Neural progenitor cell (in vitro differentiated cells): Measurements from ENCODE around the gene CRTC1. TPM values are rescaled to one million over a fixed set of nuclear protein-coding genes. Genes with fewer than 3 reads are reported as not detected.

Experiments
- DNase-seq: peaks from one replicate; pipeline ENCODE4 v3.0.0-alpha.2; 2016; ENCODE audit warnings: low spot score
- H2AFZ ChIP-seq: fragments of 200-600 bp; sonication (generic); replicated peaks from 2 replicates; pipeline ENCODE4 v1.6.1; 2016; ENCODE audit warnings: antibody characterized with exemption
- H3F3A ChIP-seq: fragments of 200-600 bp; sonication (generic); 2 replicates; pipeline ENCODE4 v1.6.1; 2016; ENCODE audit warnings: antibody characterized with exemption, low read depth
- H3K27ac ChIP-seq: fragments of 200-600 bp; sonication (generic); 2 replicates; pipeline ENCODE4 v1.5.1; 2016; ENCODE audit warnings: mild to moderate bottlenecking
- H3K27me3 ChIP-seq: fragments of 200-600 bp; sonication (generic); 2 replicates; pipeline ENCODE4 v1.6.1; 2016; ENCODE audit warnings: mild to moderate bottlenecking, moderate library complexity
- H3K36me3 ChIP-seq: fragments of 200-600 bp; sonication (generic); 2 replicates; pipeline ENCODE4 v1.5.1; 2016
- H3K4me1 ChIP-seq: fragments of 200-600 bp; sonication (generic); 2 replicates; pipeline ENCODE4 v1.6.1; 2016; ENCODE audit warnings: mixed run types
- H3K4me2 ChIP-seq: fragments of 200-600 bp; sonication (generic); 2 replicates; pipeline ENCODE4 v1.6.1; 2016
- H3K4me3 ChIP-seq: fragments of 200-600 bp; sonication (generic); 2 replicates; pipeline ENCODE4 v1.5.1; 2016
- H3K79me2 ChIP-seq: fragments of 200-600 bp; sonication (generic); 2 replicates; pipeline ENCODE4 v1.6.1; 2016; ENCODE audit warnings: low read depth
- H3K9ac ChIP-seq: fragments of 200-600 bp; sonication (generic); 2 replicates; pipeline ENCODE4 v1.6.1; 2016
- H3K9me3 ChIP-seq: fragments of 200-600 bp; sonication (generic); 2 replicates; pipeline ENCODE4 v1.5.1; 2016; ENCODE audit warnings: low read depth
- H4K20me1 ChIP-seq: fragments of 200-600 bp; sonication (generic); 2 replicates; pipeline ENCODE4 v1.6.1; 2016; ENCODE audit warnings: low read depth
- H3K27ac Mint-ChIP-seq: 3 replicates; pipeline ENCODE4 v1.8.0; 2021; ENCODE audit warnings: mixed read lengths
- H3K27me3 Mint-ChIP-seq: 2 replicates; pipeline ENCODE4 v1.8.0; 2022; ENCODE audit warnings: low read depth, mild to moderate bottlenecking, inconsistent platforms, moderate library complexity, mixed read lengths; ENCODE audit not compliant: insufficient read depth
- H3K36me3 Mint-ChIP-seq: 3 replicates; pipeline ENCODE4 v1.8.0; 2021; ENCODE audit warnings: mixed read lengths
- H3K4me1 Mint-ChIP-seq: 3 replicates; pipeline ENCODE4 v1.8.0; 2021; ENCODE audit warnings: mixed read lengths
- H3K4me3 Mint-ChIP-seq: 3 replicates; pipeline ENCODE4 v1.8.0; 2021; ENCODE audit warnings: mild to moderate bottlenecking, moderate library complexity, mixed read lengths
- H3K9me3 Mint-ChIP-seq: 3 replicates; pipeline ENCODE4 v1.8.0; 2020; ENCODE audit warnings: mixed read lengths
- EZH2 ChIP-seq: fragments of 200-600 bp; sonication (generic); IDR thresholded peaks from 2 replicates; pipeline ENCODE4 v1.6.1; 2017; ENCODE audit warnings: antibody characterized with exemption, mild to moderate bottlenecking, moderate library complexity
- EZH2phosphoT487 ChIP-seq: fragments of 200-600 bp; sonication (generic); IDR thresholded peaks from 2 replicates; pipeline ENCODE4 v1.6.1; 2017; ENCODE audit warnings: antibody characterized with exemption
- total RNA-seq: library from RNA; depleted of rRNA; stranded (reverse); fragments of >200 nt; gene quantifications from 2 replicates; pipeline ENCODE4 v1.2.3, GENCODE V29; 2015; ENCODE audit warnings: low replicate concordance
- TF ChIP-seq, protein P1 (sequence below): fragments of 200-600 bp; sonication (generic); IDR thresholded peaks from 2 replicates; pipeline ENCODE4 v1.5.1; 2017; ENCODE audit warnings: antibody characterized with exemption, mild to moderate bottlenecking

CRTC1 gene
- total RNA-seq, 1 donor from 2014 or later = 2.4 TPM

DNA sequence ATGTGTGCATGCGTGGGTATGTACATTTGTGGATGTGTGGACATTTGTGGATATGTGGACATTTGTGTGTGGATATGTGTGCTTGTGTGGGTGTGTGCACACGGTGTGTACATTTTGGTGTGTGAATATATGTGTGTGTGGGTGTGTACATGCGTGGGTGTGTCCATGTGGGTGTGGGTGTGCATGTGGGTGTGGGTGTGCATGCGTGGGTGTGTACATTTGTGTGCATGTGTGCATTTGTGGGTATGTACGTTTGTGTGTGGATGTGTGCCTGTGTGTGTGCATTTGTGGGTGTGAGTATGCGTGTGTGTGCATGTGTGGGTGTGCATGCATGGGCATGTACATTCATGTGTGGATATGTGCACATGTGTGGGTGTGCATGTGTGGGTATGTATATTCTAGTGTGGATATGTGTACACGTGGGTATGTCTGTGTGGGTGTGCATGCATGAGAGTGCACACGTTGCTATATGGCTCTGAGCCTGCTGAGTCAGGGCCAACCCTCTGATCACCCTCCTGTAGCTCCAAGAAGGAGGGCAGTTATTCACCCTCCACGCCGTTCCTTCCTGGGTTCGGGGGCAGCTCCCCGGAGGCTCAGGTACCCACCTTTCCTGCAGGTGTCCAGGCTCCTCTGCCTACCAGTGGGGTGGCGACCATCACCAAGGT, 87.3 kb downstream of the CRTC1 start:
- Histone ChIP-seq H3K4me3 (no peak overlapping the region), H3K27me3 (peaks cover 51% of the 10 kb centered on the region), H3K4me2 (no peak overlapping the region), H3K4me1 (peaks cover 3% of the 10 kb centered on the region), H2AFZ (no peak overlapping the region), H3K79me2 (no peaks in the 10 kb centered on the region), H4K20me1 (peaks cover 33% of the 10 kb centered on the region), H3K36me3 (no peaks in the 10 kb centered on the region), H3K27ac (no peak overlapping the region), H3K9ac (no peak overlapping the region), H3F3A (peaks cover 5% of the 10 kb centered on the region), H3K9me3 (no peaks in the 10 kb centered on the region)
- TF ChIP-seq EZH2phosphoT487 (no peak), EZH2 (no peak)
- TF ChIP-seq, protein P1, sequence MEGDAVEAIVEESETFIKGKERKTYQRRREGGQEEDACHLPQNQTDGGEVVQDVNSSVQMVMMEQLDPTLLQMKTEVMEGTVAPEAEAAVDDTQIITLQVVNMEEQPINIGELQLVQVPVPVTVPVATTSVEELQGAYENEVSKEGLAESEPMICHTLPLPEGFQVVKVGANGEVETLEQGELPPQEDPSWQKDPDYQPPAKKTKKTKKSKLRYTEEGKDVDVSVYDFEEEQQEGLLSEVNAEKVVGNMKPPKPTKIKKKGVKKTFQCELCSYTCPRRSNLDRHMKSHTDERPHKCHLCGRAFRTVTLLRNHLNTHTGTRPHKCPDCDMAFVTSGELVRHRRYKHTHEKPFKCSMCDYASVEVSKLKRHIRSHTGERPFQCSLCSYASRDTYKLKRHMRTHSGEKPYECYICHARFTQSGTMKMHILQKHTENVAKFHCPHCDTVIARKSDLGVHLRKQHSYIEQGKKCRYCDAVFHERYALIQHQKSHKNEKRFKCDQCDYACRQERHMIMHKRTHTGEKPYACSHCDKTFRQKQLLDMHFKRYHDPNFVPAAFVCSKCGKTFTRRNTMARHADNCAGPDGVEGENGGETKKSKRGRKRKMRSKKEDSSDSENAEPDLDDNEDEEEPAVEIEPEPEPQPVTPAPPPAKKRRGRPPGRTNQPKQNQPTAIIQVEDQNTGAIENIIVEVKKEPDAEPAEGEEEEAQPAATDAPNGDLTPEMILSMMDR = no peak
- no peak overlapping the region for H3K4me3 Mint-ChIP-seq
- DNase-seq = no peak
- no peaks in the 10 kb centered on the region for H3K9me3 Mint-ChIP-seq
- no peaks in the 10 kb centered on the region for H3K4me1 Mint-ChIP-seq
- H3K27ac Mint-ChIP-seq = no peak overlapping the region
- no peaks in the 10 kb centered on the region for H3K36me3 Mint-ChIP-seq
- peaks cover 3% of the 10 kb centered on the region for H3K27me3 Mint-ChIP-seq

DNA sequence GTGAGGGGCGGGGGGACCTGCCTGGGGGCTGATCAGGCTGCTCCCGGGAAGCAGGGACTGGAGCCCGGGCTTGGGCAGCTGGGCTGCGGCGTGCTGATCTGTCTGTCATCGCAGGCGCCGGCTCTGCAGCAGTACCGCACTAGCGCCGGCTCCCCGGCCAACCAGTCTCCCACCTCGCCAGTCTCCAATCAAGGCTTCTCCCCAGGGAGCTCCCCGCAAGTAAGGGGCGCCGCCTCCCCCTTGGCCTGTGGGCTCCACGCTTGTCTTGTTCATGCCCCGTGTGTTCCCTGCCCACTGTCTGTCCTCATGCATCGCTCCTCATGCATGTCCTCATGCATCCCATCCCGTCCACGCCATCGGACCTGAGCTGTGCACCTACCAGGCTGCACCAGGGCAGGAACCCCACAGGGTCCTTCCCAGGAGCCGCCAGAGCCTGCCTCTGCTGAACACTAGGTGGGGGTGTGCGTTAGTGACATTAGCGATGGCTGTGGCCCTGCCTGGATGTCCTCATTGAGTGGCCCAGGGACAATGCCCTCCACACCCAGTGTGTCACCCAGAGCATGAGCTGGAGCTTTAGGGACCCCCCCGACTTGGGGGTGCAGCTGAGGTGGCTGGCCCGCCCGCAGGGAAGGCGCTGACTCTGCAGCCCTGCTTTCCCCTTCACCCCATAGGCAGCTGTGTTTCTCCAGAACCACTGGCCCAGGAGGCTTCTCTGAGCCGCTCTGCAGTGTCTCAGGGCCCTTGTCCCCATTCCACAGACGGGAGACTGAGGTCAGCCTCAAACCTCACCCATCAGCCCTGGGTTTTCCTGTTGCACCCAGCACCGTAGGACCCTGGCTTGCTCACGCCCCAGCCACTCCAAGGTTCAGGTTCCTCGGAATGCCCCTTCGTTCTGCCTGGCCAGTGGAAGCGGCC, 88.1 kb downstream of the CRTC1 start:
- no peaks in the 10 kb centered on the region for H3K9me3 ChIP-seq
- peaks cover 3% of the 10 kb centered on the region for H3K4me1 ChIP-seq
- no peaks in the 10 kb centered on the region for H3K36me3 ChIP-seq
- peak; percentile 66 for DNase-seq
- peak overlapping the region; percentile 88 for H3K27ac Mint-ChIP-seq
- peaks cover 59% of the 10 kb centered on the region for H3K27me3 ChIP-seq
- no peaks in the 10 kb centered on the region for H3K9me3 Mint-ChIP-seq
- no peaks in the 10 kb centered on the region for H3K36me3 Mint-ChIP-seq
- no peak overlapping the region for H2AFZ ChIP-seq
- H4K20me1 ChIP-seq = peaks cover 41% of the 10 kb centered on the region
- no peak for TF ChIP-seq EZH2
- TF ChIP-seq EZH2phosphoT487 = no peak
- TF ChIP-seq, protein P1 = peak; percentile 51
- no peak overlapping the region for H3K27ac ChIP-seq
- H3K27me3 Mint-ChIP-seq = peaks cover 2% of the 10 kb centered on the region
- H3K4me3 ChIP-seq = no peak overlapping the region
- no peak overlapping the region for H3K9ac ChIP-seq
- no peaks in the 10 kb centered on the region for H3K79me2 ChIP-seq
- no peak overlapping the region for H3K4me2 ChIP-seq
- no peaks in the 10 kb centered on the region for H3K4me1 Mint-ChIP-seq
- peaks cover 5% of the 10 kb centered on the region for H3F3A ChIP-seq
- H3K4me3 Mint-ChIP-seq = no peak overlapping the region

DNA sequence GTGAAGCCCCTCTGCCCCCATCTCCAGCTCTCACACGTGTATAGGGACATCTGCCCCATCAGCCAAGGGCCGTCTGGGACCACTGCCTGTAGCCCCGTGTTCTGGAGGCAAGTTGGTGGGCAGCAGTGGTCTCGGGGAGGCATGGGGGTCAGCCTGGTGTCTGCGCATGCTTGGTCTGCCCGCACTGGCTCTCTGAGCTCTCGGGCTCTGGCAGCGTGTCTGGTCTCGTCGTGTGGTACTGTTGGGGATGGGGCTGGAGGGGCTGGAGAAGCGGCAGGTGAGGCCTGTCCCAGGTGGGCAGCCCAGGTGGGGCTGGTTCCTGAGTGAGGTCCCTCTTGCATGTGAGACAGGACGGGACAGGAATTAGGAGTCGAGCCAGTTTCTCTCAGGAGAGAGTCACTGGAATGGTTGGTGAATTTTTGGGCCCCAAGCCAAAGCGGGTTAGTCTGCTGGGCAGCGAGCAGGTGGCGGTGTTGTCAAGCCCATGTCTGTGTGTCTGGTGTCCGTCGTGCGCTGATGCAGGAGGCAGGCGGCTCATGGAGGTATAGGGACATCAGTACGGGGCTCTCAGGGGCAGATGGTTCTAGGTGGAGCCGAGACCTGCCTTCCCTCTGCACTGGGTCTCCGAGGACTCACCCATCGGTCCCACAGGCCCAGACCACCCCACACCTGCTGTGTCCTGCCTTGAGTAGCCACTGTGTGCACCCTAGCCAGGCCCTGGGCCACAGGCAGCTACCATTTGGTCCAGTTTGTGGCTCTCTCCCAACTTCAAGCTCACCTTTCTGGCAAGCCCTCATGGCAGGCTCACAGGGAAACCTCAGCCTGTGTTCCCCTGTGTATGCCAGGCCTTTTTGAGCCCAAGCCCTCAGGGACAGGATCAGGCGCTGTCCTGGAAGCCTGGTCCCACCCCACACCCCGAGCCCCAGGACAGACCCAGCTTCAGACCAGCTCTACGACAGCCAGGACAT, 89.4 kb downstream of the CRTC1 start:
- Histone ChIP-seq H3K79me2 (no peaks in the 10 kb centered on the region), H3K36me3 (no peaks in the 10 kb centered on the region), H3K9ac (no peak overlapping the region), H3K4me3 (no peak overlapping the region), H3K27ac (no peak overlapping the region), H4K20me1 (peaks cover 53% of the 10 kb centered on the region), H3K27me3 (peaks cover 72% of the 10 kb centered on the region), H3K9me3 (no peaks in the 10 kb centered on the region), H3K4me2 (no peak overlapping the region), H3K4me1 (peaks cover 16% of the 10 kb centered on the region), H3F3A (peaks cover 5% of the 10 kb centered on the region), H2AFZ (no peak overlapping the region)
- peaks cover 4% of the 10 kb centered on the region for H3K4me1 Mint-ChIP-seq
- no peak overlapping the region for H3K27ac Mint-ChIP-seq
- peaks cover 7% of the 10 kb centered on the region for H3K27me3 Mint-ChIP-seq
- DNase-seq = no peak
- H3K36me3 Mint-ChIP-seq = no peaks in the 10 kb centered on the region
- no peak overlapping the region for H3K4me3 Mint-ChIP-seq
- H3K9me3 Mint-ChIP-seq = no peaks in the 10 kb centered on the region
- TF ChIP-seq EZH2phosphoT487 (no peak), EZH2 (no peak)
- TF ChIP-seq, protein P1 = no peak
